H9 (cell line): ENCODE data around the gene TLN1. TPM values are rescaled to one million over a fixed set of nuclear protein-coding genes. Genes with fewer than 3 reads are reported as not detected.

Experiments
- DNase-seq: peaks from one replicate; pipeline ENCODE4 v3.0.0-alpha.2; 2017
- H2AFZ ChIP-seq: one replicate; pipeline ENCODE4 v1.6.1; 2013; ENCODE audit warnings: mild to moderate bottlenecking, low read length, control low read depth, moderate library complexity
- H2AK5ac ChIP-seq: 2 replicates; pipeline ENCODE4 v1.6.1; 2013; ENCODE audit warnings: low read length, control low read depth, mixed read lengths; ENCODE audit not compliant: insufficient read length
- H2BK120ac ChIP-seq: one replicate; pipeline ENCODE4 v1.6.1; 2013; ENCODE audit warnings: low read depth, mild to moderate bottlenecking, low read length, control low read depth, inconsistent platforms; ENCODE audit not compliant: poor library complexity, severe bottlenecking
- H2BK12ac ChIP-seq: 2 replicates; pipeline ENCODE4 v1.6.1; 2013; ENCODE audit warnings: low read length, control low read depth, mixed read lengths, low read depth; ENCODE audit not compliant: insufficient read length
- H2BK15ac ChIP-seq: 2 replicates; pipeline ENCODE4 v1.6.1; 2013; ENCODE audit warnings: low read depth, low read length, control low read depth
- H2BK20ac ChIP-seq: one replicate; pipeline ENCODE4 v1.6.1; 2013; ENCODE audit warnings: low read depth, mild to moderate bottlenecking, low read length, control low read depth, inconsistent platforms; ENCODE audit not compliant: poor library complexity, severe bottlenecking
- H2BK5ac ChIP-seq: 2 replicates; pipeline ENCODE4 v1.6.1; 2013; ENCODE audit warnings: low read length, control low read depth, mixed read lengths; ENCODE audit not compliant: insufficient read length
- H3K14ac ChIP-seq: 2 replicates; pipeline ENCODE4 v1.6.1; 2013; ENCODE audit warnings: low read length, control low read depth; ENCODE audit not compliant: insufficient read depth
- H3K18ac ChIP-seq: 2 replicates; pipeline ENCODE4 v1.6.1; 2013; ENCODE audit warnings: low read depth, mild to moderate bottlenecking, mixed read lengths, low read length, control low read depth; ENCODE audit not compliant: insufficient read length
- H3K23ac ChIP-seq: 2 replicates; pipeline ENCODE4 v1.6.1; 2013; ENCODE audit warnings: low read length, control low read depth, mixed read lengths, low read depth; ENCODE audit not compliant: insufficient read length
- H3K23me2 ChIP-seq: 2 replicates; pipeline ENCODE4 v1.6.1; 2013; ENCODE audit warnings: low read depth, mild to moderate bottlenecking, mixed read lengths, low read length, control low read depth; ENCODE audit not compliant: insufficient read length, poor library complexity, severe bottlenecking
- H3K27ac ChIP-seq: 2 replicates; pipeline ENCODE4 v1.5.1; 2013; ENCODE audit warnings: low read length, control low read depth, mixed read lengths, low read depth; ENCODE audit not compliant: insufficient read length
- H3K27me3 ChIP-seq: 2 replicates; pipeline ENCODE4 v1.6.1; 2013; ENCODE audit warnings: low read length, control low read depth, inconsistent platforms; ENCODE audit not compliant: insufficient read depth
- H3K4ac ChIP-seq: 2 replicates; pipeline ENCODE4 v1.6.1; 2013; ENCODE audit warnings: low read depth, mild to moderate bottlenecking, control low read depth, inconsistent platforms, low read length, moderate library complexity
- H3K4me1 ChIP-seq: 2 replicates; pipeline ENCODE4 v1.6.1; 2013; ENCODE audit warnings: low read length, control low read depth, inconsistent platforms; ENCODE audit not compliant: insufficient read depth
- H3K4me2 ChIP-seq: 2 replicates; pipeline ENCODE4 v1.6.1; 2013; ENCODE audit warnings: low read length, control low read depth, mixed read lengths; ENCODE audit not compliant: insufficient read length, insufficient read depth
- H3K56ac ChIP-seq: 2 replicates; pipeline ENCODE4 v1.6.1; 2013; ENCODE audit warnings: low read depth, mild to moderate bottlenecking, mixed read lengths, low read length, control low read depth; ENCODE audit not compliant: insufficient read length
- H3K79me1 ChIP-seq: 2 replicates; pipeline ENCODE4 v1.6.1; 2013; ENCODE audit warnings: low read depth, mild to moderate bottlenecking, moderate library complexity, low read length, control low read depth, inconsistent platforms; ENCODE audit not compliant: insufficient read depth, poor library complexity, severe bottlenecking
- H3K79me2 ChIP-seq: 2 replicates; pipeline ENCODE4 v1.6.1; 2013; ENCODE audit warnings: low read length, control low read depth, inconsistent platforms; ENCODE audit not compliant: insufficient read depth
- H3K9ac ChIP-seq: 2 replicates; pipeline ENCODE4 v1.6.1; 2013; ENCODE audit warnings: low read length, control low read depth, mixed read lengths; ENCODE audit not compliant: insufficient read length; ENCODE audit errors: extremely low read depth
- H3K9me3 ChIP-seq: one replicate; pipeline ENCODE4 v1.6.1; 2013; ENCODE audit warnings: low read depth, low read length, inconsistent platforms; ENCODE audit not compliant: control insufficient read depth
- H3T11ph ChIP-seq: one replicate; pipeline ENCODE4 v1.6.1; 2013; ENCODE audit warnings: mild to moderate bottlenecking, low read length, control low read depth, inconsistent platforms
- H4K20me1 ChIP-seq: one replicate; pipeline ENCODE4 v1.6.1; 2013; ENCODE audit not compliant: control insufficient read depth, insufficient read length, insufficient read depth
- H4K5ac ChIP-seq: 2 replicates; pipeline ENCODE4 v1.6.1; 2013; ENCODE audit warnings: low read depth, mild to moderate bottlenecking, mixed read lengths, low read length, control low read depth; ENCODE audit not compliant: insufficient read length
- H4K8ac ChIP-seq: replicated peaks from 2 replicates; pipeline ENCODE4 v1.6.1; 2013; ENCODE audit warnings: low read length, control low read depth, mixed read lengths, low read depth; ENCODE audit not compliant: insufficient read length
- H4K91ac ChIP-seq: 2 replicates; pipeline ENCODE4 v1.6.1; 2013; ENCODE audit warnings: low read depth, mild to moderate bottlenecking, moderate library complexity, mixed read lengths, low read length, control low read depth; ENCODE audit not compliant: insufficient read length
- H3K27ac Mint-ChIP-seq, 3 experiments: 2 replicates in 2 of 3; 3 replicates in 1 of 3; pipeline ENCODE4 v1.8.0; 2020 to 2021; ENCODE audit warnings: mixed read lengths in 3 of 3, mild to moderate bottlenecking in 1 of 3, moderate library complexity in 1 of 3
- H3K27me3 Mint-ChIP-seq: 2 replicates; pipeline ENCODE4 v1.8.0; 2021; ENCODE audit warnings: low read depth, mild to moderate bottlenecking, moderate library complexity, mixed read lengths
- H3K36me3 Mint-ChIP-seq, 3 experiments: 2 replicates in 2 of 3; 3 replicates in 1 of 3; pipeline ENCODE4 v1.8.0; 2020 to 2021; ENCODE audit warnings: low read depth in 3 of 3, mixed read lengths in 3 of 3; ENCODE audit not compliant: insufficient read depth in 1 of 3
- H3K4me1 Mint-ChIP-seq, 2 experiments: 2 replicates each; pipeline ENCODE4 v1.8.0; 2020; ENCODE audit warnings: mixed read lengths in 2 of 2
- H3K4me3 Mint-ChIP-seq, 2 experiments: 2 replicates in 1 of 2; 3 replicates in 1 of 2; pipeline ENCODE4 v1.8.0; 2020 to 2021; ENCODE audit warnings: mild to moderate bottlenecking in 2 of 2, mixed read lengths in 2 of 2, moderate library complexity in 1 of 2
- H3K9me3 Mint-ChIP-seq, 2 experiments: 2 replicates in 1 of 2; 3 replicates in 1 of 2; pipeline ENCODE4 v1.8.0; 2020; ENCODE audit warnings: mild to moderate bottlenecking in 2 of 2, mixed read lengths in 2 of 2, moderate library complexity in 1 of 2
- CTCF ChIP-seq: fragments of 200-600 bp; sonication (generic); conservative IDR thresholded peaks from 3 replicates; pipeline ENCODE4 v1.8.0; 2021; ENCODE audit warnings: antibody characterized with exemption, mild to moderate bottlenecking
- WGBS: extraction: QIAGEN DNeasy Blood & Tissue Kit; methylation state at CpG from one replicate; pipeline ENCODE4 v1.1.7; 2013; ENCODE audit warnings: missing lambda C conversion rate, low lambda C conversion rate, mixed read lengths; ENCODE audit not compliant: insufficient read length; ENCODE audit errors: extremely low coverage; 5-methylcytosine and 5-hydroxymethylcytosine counted together
- total RNA-seq: library from RNA; stranded (reverse); gene quantifications from 2 replicates; pipeline ENCODE4 v1.2.1, GENCODE V29; 2021

The TLN1 gene
- total RNA-seq, 1 experiment from 2014 or later = 102 TPM

DNA sequence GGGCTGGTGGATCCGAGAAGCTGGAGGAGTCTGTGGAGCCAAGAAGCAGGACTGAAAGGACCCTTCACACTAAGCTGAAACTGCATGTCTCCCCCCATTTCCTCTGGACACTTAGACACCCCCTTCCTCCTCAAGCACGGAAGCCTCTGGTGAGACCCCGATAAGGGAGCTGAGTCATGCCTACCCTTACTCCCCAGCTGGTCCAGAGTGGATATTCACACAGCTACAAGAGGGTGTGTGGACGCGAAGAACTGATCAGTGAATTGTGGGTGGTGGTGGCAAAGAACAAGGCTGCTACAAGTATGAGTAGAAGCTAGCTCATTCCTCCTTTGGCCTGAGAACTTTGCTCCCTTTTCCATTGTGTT, 4.3 kb downstream of the TLN1 start:
- peaks cover 6 to 7% of the 10 kb centered on the region in 2 experiments; a peak in 3 of 4 replicates for H3K4me1 Mint-ChIP-seq
- no peak for TF ChIP-seq CTCF
- H2BK5ac ChIP-seq = peak overlapping the region; percentile 82
- H4K8ac ChIP-seq = peak overlapping the region; percentile 84
- peaks cover 25% of the 10 kb centered on the region; the same call in 1 of the 2 replicates for H3K4me1 ChIP-seq
- DNase-seq = no peak
- peak overlapping the region; percentile 79 for H3K27ac ChIP-seq
- no peak overlapping the region for H3K4me3 Mint-ChIP-seq
- peak overlapping the region; percentile 92 for H3K4ac ChIP-seq
- no CpG with 5 or more reads among the region's 5 CpGs for WGBS
- H3K23me2 ChIP-seq = peaks cover 3% of the 10 kb centered on the region
- H3K18ac ChIP-seq = peak overlapping the region; percentile 73
- H2BK20ac ChIP-seq = peak overlapping the region; percentile 95
- H3K9me3 ChIP-seq = no peaks in the 10 kb centered on the region
- no peak overlapping the region for H3K56ac ChIP-seq
- peaks cover 13 to 31% (median 26%) of the 10 kb centered on the region in 3 experiments; a peak in 6 of 7 replicates for H3K36me3 Mint-ChIP-seq
- H2AFZ ChIP-seq = no peak overlapping the region
- H3K27me3 Mint-ChIP-seq = no peaks in the 10 kb centered on the region
- H3T11ph ChIP-seq = peak overlapping the region; percentile 92
- peak overlapping the region; percentile 74 for H3K4me2 ChIP-seq
- peak overlapping the region; percentile 19 for H2AK5ac ChIP-seq
- H4K91ac ChIP-seq = peak overlapping the region; percentile 31
- no peaks in the 10 kb centered on the region for H3K27me3 ChIP-seq
- no peaks in the 10 kb centered on the region for H3K79me1 ChIP-seq
- H2BK120ac ChIP-seq = peak overlapping the region; percentile 83
- H3K9ac ChIP-seq = peak overlapping the region; percentile 25
- peak overlapping the region; percentile 74 for H3K14ac ChIP-seq
- peak overlapping the region; percentile 84 for H2BK12ac ChIP-seq
- H3K27ac Mint-ChIP-seq = no peak overlapping the region; a peak in 1 of 7 replicates
- peaks cover 6% of the 10 kb centered on the region for H3K79me2 ChIP-seq
- no peak overlapping the region for H2BK15ac ChIP-seq
- H4K20me1 ChIP-seq = no peaks in the 10 kb centered on the region
- H3K9me3 Mint-ChIP-seq = no peaks in the 10 kb centered on the region
- peak overlapping the region; percentile 76 for H4K5ac ChIP-seq
- peak overlapping the region; percentile 9 for H3K23ac ChIP-seq
